T-helper 2 cell (primary cell): Measurements from ENCODE around the gene ABTB2.
"Not testable (repeated sequence)": the region's sequence is repeated elsewhere in the genome, so short reads cannot be mapped to it uniquely, and the experiment has no call there.

Experiments
- DNase-seq, 5 experiments: peaks; one replicate each; pipeline versions ENCODE4 v3.0.0 to v3.0.0-alpha.2; 2012 to 2022

ABTB2 gene

GRCh38 chr11:34234086-34234740 lies 123.6 kb downstream of the ABTB2 start:
- DNase-seq = peak in 4 of 5 experiments; percentile 46 to 62 (median 53)

GRCh38 chr11:34233215-34233614 lies 124.6 kb downstream of the ABTB2 start:
- DNase-seq = no peak

GRCh38 chr11:34232807-34233206 lies 125.0 kb downstream of the ABTB2 start:
- no peak for DNase-seq

- DNase-seq = no peak
Measured at GRCh38 chr11:34226210-34226609, 131.6 kb downstream of the ABTB2 start.

- no peak for DNase-seq
Measured at GRCh38 chr11:34225091-34225490, 132.7 kb downstream of the ABTB2 start.

- no peak for DNase-seq
Measured at GRCh38 chr11:34224434-34224966, 133.3 kb downstream of the ABTB2 start.

- no peak for DNase-seq
Measured at GRCh38 chr11:34223907-34224306, 133.9 kb downstream of the ABTB2 start.

GRCh38 chr11:34223021-34223813 lies 134.6 kb downstream of the ABTB2 start:
- DNase-seq = no peak

GRCh38 chr11:34222030-34222429 lies 135.8 kb downstream of the ABTB2 start:
- DNase-seq = no peak

GRCh38 chr11:34219941-34220370 lies 137.9 kb downstream of the ABTB2 start:
- DNase-seq = no peak

GRCh38 chr11:34219279-34219678 lies 138.5 kb downstream of the ABTB2 start:
- no peak for DNase-seq

- not testable (repeated sequence) for DNase-seq
Measured at GRCh38 chr11:34218756-34219155, 139.1 kb downstream of the ABTB2 start.

GRCh38 chr11:34218067-34218466 lies 139.7 kb downstream of the ABTB2 start:
- DNase-seq = no peak

- DNase-seq = no peak
Measured at GRCh38 chr11:34216706-34217105, 141.1 kb downstream of the ABTB2 start.

GRCh38 chr11:34215806-34216453 lies 141.9 kb downstream of the ABTB2 start:
- DNase-seq = no peak

GRCh38 chr11:34214961-34215805 lies 142.6 kb downstream of the ABTB2 start:
- DNase-seq = peak in 1 of 5 experiments; percentile 55

- DNase-seq = no peak
Measured at GRCh38 chr11:34213366-34213765, 144.4 kb downstream of the ABTB2 start.

GRCh38 chr11:34212566-34212965 lies 145.2 kb downstream of the ABTB2 start:
- no peak for DNase-seq

GRCh38 chr11:34209809-34210208 lies 148.0 kb downstream of the ABTB2 start:
- DNase-seq = no peak

GRCh38 chr11:34208266-34209135 lies 149.3 kb downstream of the ABTB2 start:
- no peak for DNase-seq

- DNase-seq = no peak
Measured at GRCh38 chr11:34207487-34208180, 150.2 kb downstream of the ABTB2 start.
